T-helper 1 cell treated with Interleukin-12 subunit alpha and Interleukin-12 subunit beta and Interleukin-4 antibody, amounts not matched to agents 30 ng/mL and 1 ng/mL, for 36 hours (primary cell): ENCODE measurements around the gene SLC34A3. TPM values are rescaled to one million over a fixed set of nuclear protein-coding genes. Genes with fewer than 3 reads are reported as not detected.

Experiments
- intact Hi-C: fragments of 100-400 bp; cut with micrococcal nuclease; formaldehyde crosslinking; loops from one replicate; pipeline ENCODE4 v1.15.1; 2024
- total RNA-seq: library from RNA; stranded (reverse); gene quantifications from 2 replicates; pipeline ENCODE4 v1.2.3, GENCODE V29; 2022

Gene SLC34A3
- total RNA-seq: not detected in 2 replicates

DNA sequence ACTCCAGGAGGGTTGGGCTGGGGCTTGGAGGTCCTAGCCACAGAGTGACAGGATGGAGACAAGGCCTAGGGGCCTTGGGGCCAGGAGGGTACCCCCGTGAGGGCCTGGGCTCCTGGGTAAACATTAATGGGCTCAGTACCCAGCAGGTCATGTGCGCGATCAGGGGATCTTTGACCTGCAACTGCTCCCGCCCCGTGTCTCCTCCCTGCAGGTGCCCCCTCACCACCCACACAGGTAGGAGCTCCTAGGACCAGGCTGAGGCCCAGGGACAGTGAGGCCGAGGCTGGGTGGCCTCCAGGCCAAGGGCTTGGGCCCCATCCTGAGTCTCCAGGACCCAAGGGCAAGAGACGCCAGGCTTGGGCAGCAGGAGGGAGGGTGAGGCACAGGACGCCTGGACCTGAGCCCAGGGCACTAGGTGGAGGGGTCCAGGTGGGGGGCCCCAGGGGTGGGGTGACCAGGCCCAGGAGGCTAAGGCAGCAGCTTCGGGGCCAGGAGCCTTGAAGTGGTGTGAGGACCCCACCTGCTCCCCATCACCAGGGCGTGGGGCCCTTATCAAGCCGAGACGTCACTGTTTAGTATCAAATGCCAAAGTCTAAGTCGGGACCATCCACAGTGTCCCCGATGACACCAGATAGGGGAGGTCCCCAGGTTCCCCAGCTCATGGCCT, at the start of gene SLC34A3:
TSS of gene SLC34A3 (plus strand) at position 197 of the 667 bp plus-strand sequence. CDS start 802 bp downstream, outside the sequence.
- intact Hi-C loops: no loop called here

DNA sequence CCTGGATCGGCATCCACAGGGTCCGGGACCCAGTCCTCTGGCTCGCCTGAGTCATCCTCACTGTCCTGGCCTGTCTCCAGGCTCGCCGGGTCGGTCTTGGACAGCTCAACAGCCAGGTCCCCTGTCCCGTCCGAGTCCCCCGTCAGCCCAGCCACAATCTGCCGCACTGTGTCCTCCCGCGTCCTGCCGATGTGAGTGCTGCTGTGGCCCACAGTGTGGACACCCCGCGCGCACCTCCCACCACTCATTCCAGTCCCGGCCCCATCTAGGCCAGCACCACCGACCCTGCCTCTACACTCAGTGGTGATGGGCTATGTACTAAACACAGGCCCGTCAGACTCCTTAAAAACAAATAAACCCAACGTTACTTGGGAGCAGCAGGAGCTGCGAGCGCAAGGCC, 49.0 kb upstream of the SLC34A3 start:
- intact Hi-C loops: no loop called here

DNA sequence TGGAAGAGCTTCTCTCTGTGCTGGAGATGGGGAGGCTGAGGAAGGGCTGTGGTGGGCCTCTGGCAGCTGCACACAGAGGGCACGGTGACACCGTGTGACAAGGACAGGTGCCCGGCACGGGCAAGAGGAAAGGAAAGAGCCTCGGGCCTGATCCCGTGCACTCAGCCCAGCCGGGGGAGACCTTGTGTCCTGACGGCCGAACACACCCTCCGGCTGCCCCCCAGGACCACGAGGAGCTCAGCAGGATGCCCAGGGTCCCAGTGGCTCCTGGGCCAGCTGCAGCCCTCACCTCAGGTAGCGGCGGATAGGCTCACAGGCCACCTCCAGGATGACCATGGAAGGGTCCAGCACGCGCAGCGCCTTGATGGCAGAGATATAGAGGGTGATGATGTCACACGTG, 47.9 kb upstream of the SLC34A3 start:
- intact Hi-C loops: no loop called here

DNA sequence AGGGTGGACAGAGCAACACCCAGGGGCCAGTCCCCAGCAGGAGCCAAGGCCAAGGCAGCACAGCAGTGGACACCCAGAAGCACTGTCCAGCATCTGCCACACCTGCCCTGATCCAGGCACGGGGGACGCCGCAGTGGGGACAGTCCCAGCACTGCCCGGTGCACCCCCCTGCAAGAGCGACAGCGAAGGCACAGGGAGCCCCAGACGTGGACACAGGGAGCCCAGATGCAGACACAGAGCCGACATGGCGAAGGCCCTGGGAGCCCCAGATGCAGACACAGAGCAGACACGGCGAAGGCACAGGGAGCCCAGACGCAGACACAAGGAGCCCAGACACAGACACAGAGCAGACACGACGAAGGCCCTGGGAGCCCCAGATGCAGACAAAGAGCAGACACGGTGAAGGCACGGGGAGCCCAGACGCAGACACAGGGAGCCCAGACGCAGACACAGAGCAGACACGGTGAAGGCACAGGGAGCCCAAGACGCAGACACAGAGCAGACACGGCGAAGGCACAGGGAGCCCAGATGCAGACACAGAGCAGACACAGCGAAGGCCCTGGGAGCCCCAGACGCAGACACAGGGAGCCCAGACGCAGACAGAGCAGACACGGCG, 46.6 kb upstream of the SLC34A3 start:
- intact Hi-C loops: no loop called here

DNA sequence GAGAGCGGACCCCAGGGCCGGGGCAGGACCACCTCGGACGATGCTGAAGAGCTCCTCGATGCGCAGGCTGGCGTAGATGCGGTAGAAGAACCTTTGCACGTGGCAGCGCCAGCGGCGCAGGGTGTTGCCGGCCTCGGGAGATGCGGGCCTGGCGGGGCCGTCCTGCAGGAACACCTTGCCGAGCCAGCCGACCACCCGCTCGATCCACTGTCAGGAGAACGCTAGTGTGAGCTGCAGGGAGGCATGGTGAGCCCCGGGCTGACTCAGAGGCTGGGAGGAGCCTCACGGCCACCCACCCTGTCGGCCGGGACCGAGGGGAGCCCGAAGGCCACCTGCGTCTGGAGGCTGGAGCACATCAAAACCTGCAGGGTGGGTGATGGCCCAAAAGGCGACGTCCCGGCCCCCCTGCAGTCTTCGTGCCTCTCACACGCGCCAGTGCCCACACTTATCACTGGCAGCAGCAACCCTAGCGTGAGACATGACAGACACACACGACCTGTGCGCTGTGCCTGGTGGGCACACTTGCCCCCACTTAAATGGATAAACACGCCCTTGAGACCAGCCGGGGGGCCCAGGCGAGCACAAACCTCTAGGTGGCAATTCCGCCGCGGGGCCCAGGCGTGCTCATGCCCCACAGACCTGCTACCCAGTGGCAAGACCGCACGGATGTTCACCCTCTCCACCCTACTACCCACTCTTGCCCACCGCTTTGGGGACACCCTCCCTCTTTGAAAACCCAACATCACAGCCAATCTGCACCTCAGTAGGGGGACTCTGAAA, 45.6 kb upstream of the SLC34A3 start:
- intact Hi-C loops: no loop called here

DNA sequence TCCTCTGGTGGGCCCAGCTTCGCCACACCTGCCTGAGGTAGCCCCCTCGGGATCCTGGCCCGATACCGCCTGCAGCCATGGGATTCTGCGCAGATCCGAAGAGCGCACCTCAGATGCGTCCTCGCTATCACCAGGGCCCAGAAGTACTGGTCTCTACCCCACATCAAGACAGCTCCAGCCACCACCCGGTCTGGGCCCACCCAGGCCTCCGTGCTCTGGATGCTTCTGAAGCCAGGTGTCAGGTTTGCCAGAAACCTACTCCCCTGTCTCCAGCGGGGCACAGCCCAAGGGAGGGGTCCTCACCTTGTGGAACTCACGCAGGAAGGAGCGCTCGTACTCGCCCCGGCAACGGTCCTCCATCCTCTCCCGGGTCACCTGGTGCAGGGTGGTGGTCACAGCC, 44.8 kb upstream of the SLC34A3 start:
- intact Hi-C loops: no loop called here

DNA sequence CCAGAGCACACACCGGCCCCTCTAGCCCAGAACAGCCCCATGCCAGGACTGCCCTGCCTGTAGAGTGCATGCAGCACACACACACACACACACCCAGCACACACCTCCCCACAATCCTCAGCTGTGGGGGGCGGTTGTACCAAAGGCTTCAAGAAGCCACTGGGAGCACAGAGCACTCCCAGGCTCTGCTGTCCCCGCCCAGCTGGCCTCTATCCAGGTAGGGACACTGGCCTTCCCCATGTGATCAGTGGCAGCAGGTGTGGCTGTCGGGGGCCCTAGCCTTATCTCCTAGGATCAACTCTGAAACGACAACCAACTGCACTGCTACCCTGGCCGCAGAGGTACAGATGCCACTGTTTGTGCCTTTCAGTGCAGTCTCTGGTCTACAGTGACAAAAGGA, 44.3 kb upstream of the SLC34A3 start:
- intact Hi-C loops: no loop called here

DNA sequence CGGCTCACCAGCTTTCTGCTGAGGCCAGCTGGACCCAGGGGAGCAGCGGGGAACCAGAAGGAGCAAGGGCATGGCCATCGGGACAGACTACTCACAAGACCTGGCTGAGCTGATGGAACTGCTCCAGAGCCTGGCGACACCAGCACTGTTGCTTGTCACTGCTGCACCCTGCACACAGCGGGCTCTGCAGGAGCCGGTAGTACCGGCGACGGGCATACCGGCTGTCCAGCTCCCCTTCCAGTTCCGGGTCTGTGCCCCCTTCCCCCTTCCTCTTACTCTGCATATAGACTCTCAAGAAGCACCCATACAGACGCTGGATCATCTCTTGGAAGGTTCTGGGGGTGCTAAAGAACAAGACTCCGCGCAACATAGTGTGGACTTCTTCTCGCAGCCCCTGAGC, 43.3 kb upstream of the SLC34A3 start:
- intact Hi-C loops: no loop called here

DNA sequence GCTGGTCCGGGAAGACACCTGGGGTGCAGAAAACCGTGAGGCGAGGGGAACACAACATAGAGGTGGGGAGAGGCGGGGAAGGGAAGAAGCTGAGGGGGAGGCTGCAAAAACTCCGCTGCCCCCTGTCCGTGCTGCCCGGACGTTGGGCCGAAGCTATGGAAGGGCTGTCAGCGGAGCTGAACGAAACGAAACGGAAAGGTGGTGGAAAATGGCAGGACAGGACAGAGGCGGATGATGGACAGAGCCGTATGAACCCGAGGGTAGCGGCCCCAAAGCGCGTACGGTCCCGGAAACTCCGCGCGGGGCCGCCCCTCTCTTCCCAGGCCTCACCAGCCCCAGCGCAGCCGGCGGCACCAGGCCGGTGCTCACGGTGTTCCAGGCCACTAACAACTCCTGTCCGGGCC, 42.6 kb upstream of the SLC34A3 start:
- intact Hi-C loops: loop anchor here (1.0 to 2.0 kb wide), 6 partner anchors 17 to 67 kb away; partner anchors contain the start of genes NDOR1, NELFB and TMEM203

DNA sequence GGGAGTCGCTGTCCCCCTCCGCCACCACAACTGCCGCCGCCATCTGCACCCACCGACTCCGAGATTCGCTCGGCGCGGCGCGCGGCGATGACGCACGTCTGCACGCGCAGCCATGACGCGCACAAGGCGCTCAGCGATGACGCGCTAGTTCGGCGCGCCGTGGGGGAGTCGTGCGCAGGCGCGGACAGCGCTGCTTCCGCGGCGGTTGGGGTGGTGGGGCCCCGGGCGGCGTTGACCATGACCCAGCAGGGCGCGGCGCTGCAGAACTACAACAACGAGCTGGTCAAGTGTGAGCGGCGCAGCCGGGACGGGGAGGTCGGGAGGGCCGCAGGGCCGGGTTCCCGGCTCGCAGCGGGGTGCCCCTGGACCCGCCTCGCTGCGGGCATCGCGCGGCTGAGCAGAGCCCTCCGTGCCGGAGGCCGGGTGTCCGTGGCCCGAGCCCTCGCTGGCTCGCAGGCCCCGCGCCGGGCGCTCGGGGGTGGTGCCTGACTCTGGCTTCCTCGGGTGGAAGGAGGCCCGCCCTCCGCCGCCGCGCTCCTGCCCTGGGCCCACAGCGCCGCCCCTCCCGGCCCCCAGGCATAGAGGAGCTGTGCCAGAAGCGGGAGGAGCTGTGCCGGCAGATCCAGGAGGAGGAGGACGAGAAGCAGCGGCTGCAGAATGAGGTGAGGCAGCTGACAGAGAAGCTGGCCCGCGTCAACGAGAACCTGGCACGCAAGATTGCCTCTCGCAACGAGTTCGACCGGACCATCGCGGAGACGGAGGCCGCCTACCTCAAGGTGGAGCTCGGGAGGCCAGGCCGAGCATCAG, 42.0 kb upstream of the SLC34A3 start, which contains the start of the genes ANAPC2 and SSNA1:
TSS of gene ANAPC2 (minus strand) at position 71 of the 807 bp plus-strand sequence. CDS start at position 43, 28 bp downstream.
TSS of gene SSNA1 (plus strand) at position 187 of the 807 bp plus-strand sequence. CDS start at position 238, 51 bp downstream.
- intact Hi-C loops: loop anchor here (1.0 to 2.0 kb wide), 7 partner anchors 12 to 67 kb away; partner anchors contain the start of genes NDOR1, NELFB, TMEM203 and TPRN

DNA sequence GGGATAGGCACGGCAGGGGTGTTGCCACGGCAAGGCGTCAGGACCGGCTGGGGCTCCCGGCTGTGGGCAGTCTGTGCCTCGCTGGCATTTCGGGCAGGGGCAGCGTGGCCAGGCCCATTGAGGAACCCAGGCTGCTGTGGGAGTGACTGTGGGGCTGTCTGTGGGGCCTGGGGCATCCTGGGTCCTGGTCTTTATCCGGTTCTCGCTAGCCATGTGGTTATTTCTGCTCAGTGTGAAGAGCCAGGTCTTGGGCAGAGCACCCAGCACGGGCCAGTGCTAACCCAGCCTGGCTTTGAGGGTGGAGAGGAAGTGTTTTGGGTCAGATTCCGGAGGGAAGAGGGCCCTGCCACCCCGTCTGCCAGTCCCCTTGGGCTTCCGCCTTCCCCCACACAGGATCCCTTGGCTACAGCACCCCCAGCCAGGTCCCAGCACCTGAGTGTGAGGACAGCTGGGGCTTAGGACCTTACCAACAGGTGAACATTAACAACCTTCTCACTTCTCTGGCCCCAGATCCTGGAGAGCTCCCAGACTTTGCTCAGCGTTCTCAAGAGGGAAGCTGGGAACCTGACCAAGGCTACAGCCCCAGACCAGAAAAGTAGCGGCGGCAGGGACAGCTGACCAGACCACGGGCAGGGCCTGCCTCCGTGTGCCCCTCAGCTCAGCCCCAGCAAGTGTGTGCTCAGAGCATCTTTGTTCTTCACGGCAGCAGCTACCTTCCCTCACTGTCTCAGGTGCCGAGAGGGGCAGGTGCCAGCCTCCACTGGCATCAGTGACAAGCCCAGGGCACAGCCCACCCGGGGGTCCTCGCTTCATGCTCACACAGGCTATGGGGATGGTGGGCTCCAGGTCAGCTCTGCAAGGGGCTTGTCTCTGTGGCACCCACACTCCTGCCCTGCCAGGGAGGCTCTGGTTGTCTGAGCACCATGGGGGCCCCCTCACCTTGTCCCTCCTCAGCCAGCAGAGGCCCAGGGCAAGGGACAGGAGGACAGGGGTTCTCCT, 41.1 kb upstream of the SLC34A3 start:
- intact Hi-C loops: loop anchor here (1.0 to 2.0 kb wide), 2 partner anchors 11 to 39 kb away; partner anchors contain the start of gene TPRN

DNA sequence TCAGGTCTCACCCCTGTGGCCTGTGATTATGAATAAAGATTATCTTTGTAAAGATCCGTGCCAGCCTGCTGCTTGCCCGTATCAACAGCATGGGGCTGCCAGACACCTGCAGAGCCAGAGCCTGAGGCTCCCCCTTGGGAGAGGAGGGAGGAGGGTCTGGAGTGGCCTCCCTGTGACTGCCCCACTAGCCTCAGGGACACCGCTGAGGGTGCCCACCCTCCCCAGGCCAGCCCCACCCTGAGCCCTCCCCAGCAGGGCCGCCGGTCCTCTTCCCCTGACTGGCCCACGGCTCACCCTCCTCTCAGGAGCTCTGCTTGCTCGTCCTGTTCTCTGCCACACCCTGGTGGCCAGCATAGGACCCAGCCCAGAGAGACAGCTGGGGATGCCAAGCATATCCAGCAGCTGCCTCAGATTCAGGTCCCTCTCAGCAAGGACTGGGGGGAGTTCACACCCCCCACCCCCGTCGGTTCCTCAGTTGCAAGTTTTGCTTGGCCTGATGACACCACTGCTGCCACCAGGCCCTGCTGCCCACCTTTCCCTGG, 40.3 kb upstream of the SLC34A3 start:
- intact Hi-C loops: no loop called here

DNA sequence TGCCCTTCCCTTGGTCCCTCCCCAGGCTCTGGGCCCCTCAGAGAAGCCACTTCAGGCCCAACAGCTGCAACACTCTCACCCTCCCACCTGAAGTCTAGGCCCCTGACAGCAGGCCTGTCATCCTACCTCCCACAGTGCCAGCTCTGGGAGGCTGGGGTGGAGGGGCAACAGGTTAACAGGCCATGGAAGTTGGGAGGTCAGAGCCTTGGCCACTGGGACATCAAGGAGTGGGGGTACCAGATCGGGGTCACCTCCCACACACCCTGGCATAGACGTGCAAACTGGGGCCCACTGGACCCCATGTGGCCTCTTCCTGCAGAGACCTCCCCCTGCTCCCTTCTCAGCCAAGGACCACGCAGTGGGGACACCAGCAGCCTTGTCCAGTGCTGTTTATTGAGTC, 39.5 kb upstream of the SLC34A3 start:
- intact Hi-C loops: no loop called here

DNA sequence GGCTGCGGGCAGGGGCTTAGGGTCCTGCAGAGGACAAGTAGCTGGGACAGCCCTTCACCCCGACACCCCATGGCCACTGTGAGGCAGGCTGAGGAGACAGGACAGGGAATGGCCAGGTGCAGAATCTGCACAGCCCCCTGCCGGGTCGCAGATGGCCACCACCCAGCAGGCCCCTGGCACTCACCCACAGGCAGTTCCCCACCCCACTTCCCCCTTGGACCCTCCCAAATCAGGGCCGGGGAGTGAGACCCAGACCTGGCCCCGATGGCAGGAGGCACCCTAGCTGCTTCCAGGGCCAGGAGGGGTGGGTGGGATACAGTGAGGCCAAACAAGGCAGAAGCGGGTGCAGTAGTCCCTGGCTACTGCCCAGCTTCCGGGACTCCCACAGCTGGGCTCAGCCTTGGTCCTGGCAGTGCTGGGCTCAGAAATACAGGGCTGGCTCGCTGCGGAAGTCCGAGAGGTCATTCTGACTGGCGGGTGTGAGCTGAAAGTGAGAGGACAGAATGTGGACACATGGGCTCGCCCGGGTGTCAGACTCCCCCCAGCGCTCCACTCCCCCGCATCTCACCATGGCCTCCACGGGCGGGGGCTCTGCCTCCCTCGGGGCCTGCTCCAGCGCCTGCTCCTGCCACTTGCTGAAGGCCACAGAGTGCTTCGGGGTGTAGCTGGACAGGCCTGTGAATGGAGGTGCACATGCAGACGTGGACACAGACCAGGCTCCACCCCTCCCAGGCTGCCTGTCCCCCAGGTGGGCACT, 38.8 kb upstream of the SLC34A3 start:
- intact Hi-C loops: no loop called here

DNA sequence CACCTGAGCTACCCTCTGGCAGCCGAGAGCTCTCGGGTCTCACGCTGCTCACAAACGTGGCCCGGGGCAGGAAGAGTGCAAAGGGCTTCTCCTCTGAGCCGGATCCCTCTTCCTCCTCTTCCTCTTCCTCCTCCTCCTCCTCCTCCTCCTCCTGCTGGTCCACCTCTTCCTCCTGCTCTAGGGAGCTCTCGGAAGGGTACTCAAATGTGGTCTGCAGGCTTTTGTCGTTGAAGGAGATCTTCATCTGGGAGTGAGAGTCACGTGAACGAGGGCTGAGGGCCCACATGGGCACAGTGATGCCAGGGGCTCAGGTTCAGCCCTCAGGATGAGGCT, 38.3 kb upstream of the SLC34A3 start:
- intact Hi-C loops: no loop called here

DNA sequence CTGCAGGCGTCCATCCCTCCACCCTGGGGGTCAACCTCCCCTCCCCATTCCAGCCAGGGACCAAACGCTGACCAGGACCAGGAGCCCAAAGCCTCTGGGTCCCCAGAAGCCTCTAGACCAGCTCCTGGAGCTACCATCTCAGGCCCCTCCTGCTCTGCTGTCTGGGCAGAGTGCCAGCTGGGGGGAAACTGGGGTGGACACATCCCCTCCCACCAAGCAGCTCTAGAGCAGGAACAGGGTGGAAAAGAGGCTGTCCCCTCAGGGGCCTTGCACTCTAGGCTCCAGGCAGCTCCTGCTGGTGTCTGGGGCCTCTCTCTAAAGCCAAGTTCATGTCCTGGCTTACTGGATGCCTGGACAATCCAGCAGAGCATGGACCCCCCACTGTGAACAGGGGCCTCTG, 37.8 kb upstream of the SLC34A3 start:
- intact Hi-C loops: no loop called here

DNA sequence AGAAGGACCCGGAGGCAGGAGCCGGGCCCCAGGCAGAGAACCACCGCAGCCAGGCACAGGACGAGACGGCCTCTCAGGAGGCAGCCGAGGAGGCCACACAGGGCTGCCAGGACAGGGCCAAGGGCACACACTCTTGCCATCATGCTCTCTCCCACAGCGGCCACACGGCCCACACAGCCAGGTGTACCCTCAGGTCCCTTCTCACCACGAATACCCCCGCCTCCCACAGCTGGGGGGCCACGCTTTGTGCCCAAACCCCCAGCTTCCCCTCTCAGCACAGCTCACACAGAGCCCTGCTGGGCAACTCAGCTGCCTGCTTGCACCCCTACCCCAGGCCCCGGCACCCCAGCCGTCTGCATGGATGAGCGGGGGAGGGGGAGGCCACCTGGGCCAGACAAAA, 36.9 kb upstream of the SLC34A3 start:
- intact Hi-C loops: no loop called here

DNA sequence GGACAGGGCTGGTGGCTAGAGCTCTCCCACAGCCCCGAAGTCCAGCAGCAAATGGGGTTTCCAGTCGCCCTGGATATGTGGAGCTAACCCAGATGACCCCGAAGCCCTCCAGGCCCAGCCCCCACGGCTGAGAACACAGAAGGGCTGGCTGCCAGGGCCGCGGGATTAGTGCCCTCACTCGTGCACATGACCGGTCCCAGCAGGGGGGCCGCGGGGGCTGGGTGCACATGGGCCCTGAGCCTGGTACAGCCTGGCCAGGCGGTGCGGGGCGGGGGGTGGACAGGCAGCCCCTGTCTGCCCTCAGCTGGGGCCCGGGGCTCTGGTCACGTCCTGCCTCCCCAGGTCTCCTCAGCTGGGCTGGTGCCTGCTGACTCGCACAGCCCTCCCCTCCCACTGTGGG, 36.3 kb upstream of the SLC34A3 start:
- intact Hi-C loops: no loop called here

DNA sequence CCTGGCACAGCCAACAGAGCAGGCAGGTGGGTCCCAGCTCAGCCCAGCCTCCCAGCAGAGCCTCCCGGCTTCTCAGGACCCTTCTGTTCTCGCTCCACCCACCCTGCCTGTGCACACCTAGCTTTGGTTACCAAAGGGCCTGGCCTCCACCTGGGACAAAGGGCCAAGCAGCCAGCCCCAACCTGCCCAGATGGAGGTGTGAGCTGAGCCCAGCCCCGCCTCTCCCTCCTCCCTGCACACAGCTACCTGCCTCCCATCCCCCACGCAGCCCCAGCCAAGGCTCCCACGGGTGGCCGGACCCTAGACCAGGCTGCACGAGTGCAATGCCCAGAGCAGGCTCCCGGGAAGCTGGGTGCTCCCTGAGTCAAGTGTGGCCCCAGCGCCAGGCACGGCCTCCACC, 35.8 kb upstream of the SLC34A3 start:
- intact Hi-C loops: no loop called here
